HEK293 (cell line): ENCODE measurements around the gene TMEM185B.

Experiments
- CTCF ChIA-PET: fragments of 350-600 bp; formaldehyde crosslinking; extraction: SDS; loops from one replicate; lab custom pipeline; 2021; ENCODE audit warnings: antibody characterized with exemption; lab: Yijun Ruan, JAX
- POLR2A ChIA-PET: fragments of 300-600 bp; formaldehyde crosslinking; extraction: SDS; loops from one replicate; lab custom pipeline; 2020; ENCODE audit warnings: antibody characterized with exemption, inconsistent platforms; lab: Yijun Ruan, JAX
- H3K27ac ChIP-seq: fragments of 200-500 bp; sonication (Bioruptor generic); 2 replicates; pipeline ENCODE4 v1.5.1; 2014; ENCODE audit warnings: low read depth, low read length, control low read depth, inconsistent platforms; ENCODE audit errors: extremely low read depth
- H3K36me3 ChIP-seq, 2 experiments: fragments of 200-500 bp in 1 of 2; sonication (Bioruptor generic) in 1 of 2; 1 replicate in 1 of 2; 2 replicates in 1 of 2; pipeline ENCODE4 v1.5.1; 2014 to 2017; ENCODE audit warnings: inconsistent platforms in 2 of 2, low read length in 2 of 2; ENCODE audit not compliant: control insufficient read depth in 2 of 2, insufficient read depth in 1 of 2
- H3K4me1 ChIP-seq: fragments of 200-500 bp; sonication (Bioruptor generic); 2 replicates; pipeline ENCODE4 v1.5.1; 2014; ENCODE audit warnings: mild to moderate bottlenecking, low read length, inconsistent platforms; ENCODE audit not compliant: control insufficient read depth, insufficient read depth
- H3K4me3 ChIP-seq: 2 replicates; pipeline ENCODE4 v1.5.1; 2011; ENCODE audit warnings: low read depth, mild to moderate bottlenecking, control low read depth, low read length, moderate library complexity
- H3K9me3 ChIP-seq: fragments of 200-500 bp; sonication (Bioruptor generic); 2 replicates; pipeline ENCODE4 v1.5.1; 2014; ENCODE audit warnings: low read depth, low read length, inconsistent platforms; ENCODE audit not compliant: control insufficient read depth, insufficient read depth
- EGR2 ChIP-seq: fragments of 450-650 bp; formaldehyde crosslinking; IDR thresholded peaks from 2 replicates; pipeline ENCODE4 v1.5.1; 2016; ENCODE audit warnings: low read depth, missing biosample characterization, missing genetic modification characterization
- GLIS1 ChIP-seq: fragments of 450-650 bp; formaldehyde crosslinking; IDR thresholded peaks from 2 replicates; pipeline ENCODE4 v1.5.1; 2016; ENCODE audit warnings: missing biosample characterization, missing genetic modification characterization
- RBAK ChIP-seq: fragments of 450-650 bp; formaldehyde crosslinking; IDR thresholded peaks from 2 replicates; pipeline ENCODE4 v1.5.1; 2016; ENCODE audit warnings: missing biosample characterization, missing genetic modification characterization
- SP3 ChIP-seq: fragments of 450-650 bp; formaldehyde crosslinking; IDR thresholded peaks from 2 replicates; pipeline ENCODE4 v1.5.1; 2016; ENCODE audit warnings: missing biosample characterization, missing genetic modification characterization
- TSHZ1 ChIP-seq: fragments of 450-650 bp; formaldehyde crosslinking; IDR thresholded peaks from 2 replicates; pipeline ENCODE4 v1.5.1; 2016; ENCODE audit warnings: missing biosample characterization, missing genetic modification characterization, borderline replicate concordance
- ZBTB17 ChIP-seq: fragments of 450-650 bp; formaldehyde crosslinking; IDR thresholded peaks from 2 replicates; pipeline ENCODE4 v1.5.1; 2016; ENCODE audit warnings: missing biosample characterization, missing genetic modification characterization
- ZNF202 ChIP-seq: fragments of 450-650 bp; formaldehyde crosslinking; IDR thresholded peaks from 2 replicates; pipeline ENCODE4 v1.5.1; 2016; ENCODE audit warnings: missing biosample characterization, missing genetic modification characterization, borderline replicate concordance
- ZNF214 ChIP-seq: fragments of 450-650 bp; formaldehyde crosslinking; IDR thresholded peaks from 2 replicates; pipeline ENCODE4 v1.5.1; 2017; ENCODE audit warnings: missing biosample characterization, mild to moderate bottlenecking, missing genetic modification characterization, borderline replicate concordance
- ZNF24 ChIP-seq: fragments of 450-650 bp; formaldehyde crosslinking; IDR thresholded peaks from 2 replicates; pipeline ENCODE4 v1.5.1; 2016; ENCODE audit warnings: missing biosample characterization, missing genetic modification characterization
- ZNF423 ChIP-seq: fragments of 450-650 bp; formaldehyde crosslinking; IDR thresholded peaks from 2 replicates; pipeline ENCODE4 v1.5.1; 2016; ENCODE audit warnings: missing biosample characterization, missing genetic modification characterization
- ZNF433 ChIP-seq: fragments of 450-650 bp; formaldehyde crosslinking; IDR thresholded peaks from 2 replicates; pipeline ENCODE4 v1.5.1; 2016; ENCODE audit warnings: missing biosample characterization, missing genetic modification characterization, low read depth
- ZNF571 ChIP-seq: fragments of 450-650 bp; formaldehyde crosslinking; IDR thresholded peaks from 2 replicates; pipeline ENCODE4 v1.5.0; 2017; ENCODE audit warnings: missing biosample characterization, missing genetic modification characterization
- ZNF621 ChIP-seq: fragments of 450-650 bp; formaldehyde crosslinking; IDR thresholded peaks from 2 replicates; pipeline ENCODE4 v1.5.1; 2017; ENCODE audit warnings: missing biosample characterization, missing genetic modification characterization
- ZNF670 ChIP-seq: fragments of 450-650 bp; formaldehyde crosslinking; IDR thresholded peaks from 2 replicates; pipeline ENCODE4 v1.5.1; 2016; ENCODE audit warnings: missing biosample characterization, missing genetic modification characterization, low read depth
- TF ChIP-seq, protein P1 (sequence below): fragments of 450-650 bp; formaldehyde crosslinking; IDR thresholded peaks from 2 replicates; pipeline ENCODE4 v1.5.0; 2017; ENCODE audit warnings: missing biosample characterization, missing genetic modification characterization, borderline replicate concordance
- TF ChIP-seq, protein P2 (sequence below): fragments of 450-650 bp; formaldehyde crosslinking; IDR thresholded peaks from 2 replicates; pipeline ENCODE4 v1.5.1; 2016; ENCODE audit warnings: missing biosample characterization, missing genetic modification characterization

Gene TMEM185B

DNA sequence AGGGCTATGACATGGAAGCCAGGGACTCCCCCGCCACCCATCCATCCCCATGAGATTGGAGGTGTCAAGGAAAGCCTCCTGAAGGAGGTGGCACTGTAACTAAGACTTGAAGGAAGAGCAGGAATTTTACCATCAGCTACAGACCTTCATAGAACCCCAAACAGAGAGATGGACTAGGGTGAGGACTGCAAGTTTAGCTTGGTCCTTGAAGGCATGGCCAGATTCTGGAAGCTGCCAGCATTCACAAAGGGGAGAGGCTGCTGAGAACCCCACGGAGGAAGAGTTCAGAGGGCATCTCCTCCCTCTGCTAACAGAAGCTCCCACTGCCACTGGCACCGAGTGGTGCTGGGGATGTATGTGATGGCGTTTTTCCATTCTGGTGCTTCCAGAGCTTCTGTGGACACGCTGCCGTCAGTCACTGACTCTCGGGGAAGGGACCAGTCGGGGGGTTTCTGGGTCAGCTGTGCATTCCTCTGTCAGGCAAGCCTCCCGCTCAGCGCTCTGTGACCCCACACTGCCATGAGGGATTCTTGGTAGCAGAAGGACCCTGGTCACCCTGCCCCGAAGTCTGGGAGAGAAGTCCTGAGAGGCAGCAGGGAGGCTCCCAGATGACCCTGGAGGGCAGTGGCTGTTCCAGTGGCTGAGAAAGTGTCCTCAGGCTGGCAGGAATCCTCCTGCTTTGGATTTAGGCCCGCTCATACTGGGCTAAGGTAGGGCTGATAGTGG, 18.1 kb downstream of the TMEM185B start:
- no peaks in the 10 kb centered on the region for H3K9me3 ChIP-seq
- POLR2A ChIA-PET, result no interaction called here
- CTCF ChIA-PET, result interaction anchor here (0.6 to 1.4 kb wide), 7 partner anchors 16 to 727 kb away, joined by 3 to 5 read pairs (median 3); no protein-coding TSS in a partner anchor
- no peaks in the 10 kb centered on the region for H3K4me1 ChIP-seq
- TF ChIP-seq, protein P1, sequence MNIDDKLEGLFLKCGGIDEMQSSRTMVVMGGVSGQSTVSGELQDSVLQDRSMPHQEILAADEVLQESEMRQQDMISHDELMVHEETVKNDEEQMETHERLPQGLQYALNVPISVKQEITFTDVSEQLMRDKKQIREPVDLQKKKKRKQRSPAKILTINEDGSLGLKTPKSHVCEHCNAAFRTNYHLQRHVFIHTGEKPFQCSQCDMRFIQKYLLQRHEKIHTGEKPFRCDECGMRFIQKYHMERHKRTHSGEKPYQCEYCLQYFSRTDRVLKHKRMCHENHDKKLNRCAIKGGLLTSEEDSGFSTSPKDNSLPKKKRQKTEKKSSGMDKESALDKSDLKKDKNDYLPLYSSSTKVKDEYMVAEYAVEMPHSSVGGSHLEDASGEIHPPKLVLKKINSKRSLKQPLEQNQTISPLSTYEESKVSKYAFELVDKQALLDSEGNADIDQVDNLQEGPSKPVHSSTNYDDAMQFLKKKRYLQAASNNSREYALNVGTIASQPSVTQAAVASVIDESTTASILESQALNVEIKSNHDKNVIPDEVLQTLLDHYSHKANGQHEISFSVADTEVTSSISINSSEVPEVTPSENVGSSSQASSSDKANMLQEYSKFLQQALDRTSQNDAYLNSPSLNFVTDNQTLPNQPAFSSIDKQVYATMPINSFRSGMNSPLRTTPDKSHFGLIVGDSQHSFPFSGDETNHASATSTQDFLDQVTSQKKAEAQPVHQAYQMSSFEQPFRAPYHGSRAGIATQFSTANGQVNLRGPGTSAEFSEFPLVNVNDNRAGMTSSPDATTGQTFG (tag by site-specific recombination), result no peak
- TF ChIP-seq, protein P2, sequence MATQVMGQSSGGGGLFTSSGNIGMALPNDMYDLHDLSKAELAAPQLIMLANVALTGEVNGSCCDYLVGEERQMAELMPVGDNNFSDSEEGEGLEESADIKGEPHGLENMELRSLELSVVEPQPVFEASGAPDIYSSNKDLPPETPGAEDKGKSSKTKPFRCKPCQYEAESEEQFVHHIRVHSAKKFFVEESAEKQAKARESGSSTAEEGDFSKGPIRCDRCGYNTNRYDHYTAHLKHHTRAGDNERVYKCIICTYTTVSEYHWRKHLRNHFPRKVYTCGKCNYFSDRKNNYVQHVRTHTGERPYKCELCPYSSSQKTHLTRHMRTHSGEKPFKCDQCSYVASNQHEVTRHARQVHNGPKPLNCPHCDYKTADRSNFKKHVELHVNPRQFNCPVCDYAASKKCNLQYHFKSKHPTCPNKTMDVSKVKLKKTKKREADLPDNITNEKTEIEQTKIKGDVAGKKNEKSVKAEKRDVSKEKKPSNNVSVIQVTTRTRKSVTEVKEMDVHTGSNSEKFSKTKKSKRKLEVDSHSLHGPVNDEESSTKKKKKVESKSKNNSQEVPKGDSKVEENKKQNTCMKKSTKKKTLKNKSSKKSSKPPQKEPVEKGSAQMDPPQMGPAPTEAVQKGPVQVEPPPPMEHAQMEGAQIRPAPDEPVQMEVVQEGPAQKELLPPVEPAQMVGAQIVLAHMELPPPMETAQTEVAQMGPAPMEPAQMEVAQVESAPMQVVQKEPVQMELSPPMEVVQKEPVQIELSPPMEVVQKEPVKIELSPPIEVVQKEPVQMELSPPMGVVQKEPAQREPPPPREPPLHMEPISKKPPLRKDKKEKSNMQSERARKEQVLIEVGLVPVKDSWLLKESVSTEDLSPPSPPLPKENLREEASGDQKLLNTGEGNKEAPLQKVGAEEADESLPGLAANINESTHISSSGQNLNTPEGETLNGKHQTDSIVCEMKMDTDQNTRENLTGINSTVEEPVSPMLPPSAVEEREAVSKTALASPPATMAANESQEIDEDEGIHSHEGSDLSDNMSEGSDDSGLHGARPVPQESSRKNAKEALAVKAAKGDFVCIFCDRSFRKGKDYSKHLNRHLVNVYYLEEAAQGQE (tag by site-specific recombination), result no peak
- TF ChIP-seq ZNF571 (tag by site-specific recombination), result no peak
- no peak for TF ChIP-seq ZBTB17 (tag by site-specific recombination)
- TF ChIP-seq ZNF24, result no peak
- no peak for TF ChIP-seq GLIS1 (tag by site-specific recombination)
- no peaks in the 10 kb centered on the region for H3K36me3 ChIP-seq
- H3K27ac ChIP-seq, result no peak overlapping the region
- no peak overlapping the region for H3K4me3 ChIP-seq

DNA sequence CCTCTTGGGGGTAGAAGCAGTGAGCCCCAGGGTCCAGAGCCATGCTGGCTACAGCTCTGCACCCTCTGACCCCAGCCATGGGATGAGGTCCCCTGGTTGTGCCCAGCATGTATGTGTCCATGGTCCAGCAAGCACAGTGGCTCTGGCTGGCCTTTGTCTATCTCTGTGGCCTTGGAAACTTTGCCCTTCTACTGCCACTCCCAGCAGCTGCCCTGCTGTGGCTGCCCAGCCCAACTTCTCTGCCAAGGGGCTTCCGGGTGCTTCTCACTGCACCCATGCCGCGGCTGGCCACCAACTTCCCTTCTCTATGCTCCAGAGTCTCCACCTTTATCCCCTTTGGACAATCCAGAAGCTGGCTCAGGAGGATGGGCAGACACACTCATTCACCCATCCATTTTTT, 18.8 kb downstream of the TMEM185B start:
- Histone ChIP-seq H3K36me3 (no peaks in the 10 kb centered on the region), H3K9me3 (no peaks in the 10 kb centered on the region), H3K27ac (no peak overlapping the region), H3K4me3 (no peak overlapping the region), H3K4me1 (no peaks in the 10 kb centered on the region)
- POLR2A ChIA-PET, result no interaction called here
- CTCF ChIA-PET, result interaction anchor here (0.6 to 1.4 kb wide), 6 partner anchors 15 to 727 kb away, joined by 3 to 5 read pairs (median 4); no protein-coding TSS in a partner anchor
- no peak for TF ChIP-seq SP3 (tag by site-specific recombination)
- TF ChIP-seq ZNF433 (tag by site-specific recombination), result no peak
- no peak for TF ChIP-seq RBAK (tag by site-specific recombination)
- TF ChIP-seq ZNF423 (tag by site-specific recombination), result no peak
- no peak for TF ChIP-seq ZNF621 (tag by site-specific recombination)
- no peak for TF ChIP-seq EGR2 (tag by site-specific recombination)
- no peak for TF ChIP-seq TSHZ1 (tag by site-specific recombination)
- TF ChIP-seq ZNF670 (tag by site-specific recombination), result no peak
- no peak for TF ChIP-seq ZNF214 (tag by site-specific recombination)
- no peak for TF ChIP-seq ZNF202 (tag by site-specific recombination)
